K562 (cell line): ENCODE data around the gene GAK. TPM values are rescaled to one million over a fixed set of nuclear protein-coding genes. Genes with fewer than 3 reads are reported as not detected.

Source experiments
- ATAC-seq: fragments of 200-7000 bp; cut with Tn5 transposase; 3 replicates; pipeline ENCODE4 v1.9.1; 2020; ENCODE audit warnings: moderate library complexity
- BruUV-seq: library from RNA; stranded (reverse); fragments of 400-500 nt; replicated peaks from 2 replicates; lab custom pipeline; 2021; lab: Mats Ljungman, UMichigan
- CTCF ChIA-PET: fragments of 300-600 bp; formaldehyde crosslinking; extraction: SDS; loops from one replicate; lab custom pipeline; 2021; ENCODE audit warnings: low intra/inter-chr PET ratio; lab: Yijun Ruan, JAX
- POLR2A ChIA-PET: fragments of 300-600, 350-650 bp; sonication (Branson Sonifier 250); formaldehyde crosslinking; extraction: SDS; loops from one replicate; lab custom pipeline; 2021; ENCODE audit warnings: antibody characterized with exemption, inconsistent platforms; lab: Yijun Ruan, JAX
- DNase-seq, 4 experiments: peaks; one replicate each; pipeline versions ENCODE4 v3.0.0 to v3.0.0-alpha.2; 2011 to 2018; ENCODE audit warnings: low spot score in 3 of 4, mixed read lengths in 3 of 4; ENCODE audit errors: extremely low read depth in 1 of 4
- FAIRE-seq: peaks from 2 replicates; lab custom pipeline; 2011; peaks lifted over from hg19 to GRCh38; lab: Jason Lieb, UNC
- H2AFZ ChIP-seq: 2 replicates; pipeline ENCODE4 v1.6.0; 2011; ENCODE audit warnings: low read depth, low read length, control low read depth, inconsistent platforms
- H3K27ac ChIP-seq: fragments of 200-600 bp; 3 replicates; pipeline ENCODE4 v1.8.0; 2011; ENCODE audit warnings: low read depth, mild to moderate bottlenecking, control low read depth, inconsistent platforms, low read length, moderate library complexity, mixed read lengths; ENCODE audit errors: extremely low read depth
- H3K27me3 ChIP-seq, 2 experiments: fragments of 300-600 bp in 1 of 2; 2 replicates in 1 of 2; 3 replicates in 1 of 2; pipeline versions ENCODE4 v1.6.0 to v1.8.0; 2011; ENCODE audit warnings: inconsistent platforms in 2 of 2, low read length in 2 of 2, mild to moderate bottlenecking in 1 of 2, mixed read lengths in 1 of 2, moderate library complexity in 1 of 2; ENCODE audit not compliant: control insufficient read depth in 2 of 2, insufficient read depth in 2 of 2
- H3K36me3 ChIP-seq: fragments of 300-600 bp; 3 replicates; pipeline ENCODE4 v1.8.0; 2011; ENCODE audit warnings: mild to moderate bottlenecking, low read length, inconsistent platforms; ENCODE audit not compliant: control insufficient read depth, insufficient read depth
- H3K4me1 ChIP-seq, 2 experiments: fragments of 200-600 bp in 1 of 2; replicated peaks in 1 of 2; 2 replicates in 1 of 2; 3 replicates in 1 of 2; pipeline versions ENCODE4 v1.5.1 to v1.8.0; 2011; ENCODE audit warnings: inconsistent platforms in 2 of 2, low read length in 2 of 2, mild to moderate bottlenecking in 1 of 2, mixed read lengths in 1 of 2, moderate library complexity in 1 of 2; ENCODE audit not compliant: control insufficient read depth in 2 of 2, insufficient read depth in 2 of 2
- H3K4me2 ChIP-seq: 2 replicates; pipeline ENCODE4 v1.6.1; 2011; ENCODE audit warnings: low read length, control low read depth, inconsistent platforms, mixed read lengths; ENCODE audit not compliant: insufficient read depth
- H3K4me3 ChIP-seq: fragments of 200-600 bp; sonication (generic), shearing (Covaris generic); 2 replicates; pipeline ENCODE4 v1.5.1; 2016; ENCODE audit warnings: control low read depth, inconsistent platforms
- H3K79me2 ChIP-seq: fragments of 200-600 bp; 3 replicates; pipeline ENCODE4 v1.8.0; 2011; ENCODE audit warnings: low read length, inconsistent platforms; ENCODE audit not compliant: control insufficient read depth, insufficient read depth
- H3K9ac ChIP-seq, 2 experiments: 2 replicates each; pipeline versions ENCODE4 v1.6.0 to v1.6.1; 2011; ENCODE audit warnings: low read depth in 2 of 2, low read length in 2 of 2, control low read depth in 1 of 2, inconsistent platforms in 1 of 2, mild to moderate bottlenecking in 1 of 2, mixed read lengths in 1 of 2; ENCODE audit not compliant: insufficient read depth in 1 of 2
- H3K9me1 ChIP-seq: one replicate; pipeline ENCODE4 v1.6.0; 2011; ENCODE audit warnings: inconsistent platforms, mild to moderate bottlenecking, low read length, moderate library complexity; ENCODE audit not compliant: control insufficient read depth, insufficient read depth
- H3K9me3 ChIP-seq: replicated peaks from 2 replicates; pipeline ENCODE4 v1.5.1; 2011; ENCODE audit warnings: low read depth, low read length, inconsistent platforms; ENCODE audit not compliant: control insufficient read depth, insufficient read depth
- H4K20me1 ChIP-seq: replicated peaks from 2 replicates; pipeline ENCODE4 v1.6.1; 2011; ENCODE audit warnings: low read length, inconsistent platforms, mixed read lengths; ENCODE audit not compliant: control insufficient read depth, insufficient read depth
- ARID2 ChIP-seq: fragments of 450-650 bp; IDR thresholded peaks from 2 replicates; pipeline ENCODE4 v1.6.1; 2017; ENCODE audit warnings: antibody characterized with exemption, mild to moderate bottlenecking
- LCOR ChIP-seq: sonication (generic); formaldehyde crosslinking; IDR thresholded peaks from 2 replicates; pipeline ENCODE4 v1.8.0; 2022; ENCODE audit warnings: mild to moderate bottlenecking, missing genetic modification reagents
- POLR2G ChIP-seq: fragments of 200-400 bp; formaldehyde crosslinking; IDR thresholded peaks from 2 replicates; pipeline ENCODE4 v1.6.1; 2017; ENCODE audit warnings: low read depth, mild to moderate bottlenecking, antibody characterized with exemption, low read length, moderate library complexity
- WGBS: fragments of 100-300 bp; shearing (Covaris generic); methylation state at CpG from one replicate; pipeline ENCODE4 v1.1.6; 2016; ENCODE audit warnings: low coverage, mixed read lengths; ENCODE audit not compliant: insufficient coverage; ENCODE audit errors: missing lambda C conversion rate; 5-methylcytosine and 5-hydroxymethylcytosine counted together
- in situ Hi-C: fragments of 300-500 bp; cut with MboI; formaldehyde crosslinking; loops from 4 replicates; pipeline ENCODE4 v1.15.0; 2018; ENCODE audit warnings: inconsistent platforms, mixed read lengths
- intact Hi-C: fragments of 100-400 bp; cut with micrococcal nuclease; formaldehyde crosslinking; loops from 2 replicates; pipeline ENCODE4 v1.14.2; 2022
- polyA plus RNA-seq, 8 experiments: library from polyadenylated mRNA; depleted of rRNA in 4 of 8; stranded (reverse) in 5 of 8; unstranded in 3 of 8; fragments of >200 nt; fragmentation: Nextera tagmentation in 2 of 8; fragmentation: Illumina TruSeq in 1 of 8; extraction: Ambion mirVana in 2 of 8; extraction: Trizol in 1 of 8; gene quantifications; 2 replicates each; pipeline versions ENCODE4 v1.2.1 to v1.2.3, GENCODE V29; 2011 to 2014; ENCODE audit warnings: inconsistent platforms in 1 of 8, missing spikeins in 1 of 8
- total RNA-seq, 7 experiments: library from RNA; depleted of rRNA in 6 of 7; stranded (reverse); fragments of >200 nt in 6 of 7; fragmentation: Illumina TruSeq in 2 of 7; extraction: Trizol in 2 of 7; gene quantifications; 2 replicates each; pipeline versions ENCODE4 v1.2.1 to v1.2.3, GENCODE V29; 2011 to 2021; ENCODE audit warnings: low replicate concordance in 1 of 7

GAK gene
- total and polyA plus RNA-seq, 9 of the 15 experiments (the other 6 are each of a cell fraction or from before 2014, with no cell fraction given) = 1.3 to 102 (median 16.2) TPM

GRCh38 chr4:878796-879728 is 53.1 kb downstream of the GAK start (continued):
- TF ChIP-seq LCOR (CRISPR knock-in tag) = no peak

GRCh38 chr4:877502-877901 is 54.6 kb downstream of the GAK start:
- ATAC-seq = no peak
- Histone ChIP-seq H3K4me3 (no peak overlapping the region), H3K27ac (no peak overlapping the region), H2AFZ (no peak overlapping the region), H3K27me3 (no peaks in the 10 kb centered on the region), H3K9me1 (no peaks in the 10 kb centered on the region), H3K79me2 (no peaks in the 10 kb centered on the region), H3K9me3 (no peaks in the 10 kb centered on the region), H4K20me1 (no peaks in the 10 kb centered on the region), H3K4me1 (peaks cover 0 to 11% of the 10 kb centered on the region in 2 experiments; a peak in 1 of 5 replicates), H3K36me3 (peaks cover 97% of the 10 kb centered on the region; the same call in 2 of the 3 replicates), H3K9ac (peak overlapping the region in 1 of 2 experiments; percentile 43; a peak in 1 of 4 replicates), H3K4me2 (no peak overlapping the region)
- in situ Hi-C loops (no loop called here), intact Hi-C loops (no loop called here)
- no peak for DNase-seq
- POLR2A ChIA-PET = no interaction called here
- WGBS = 95% methylated on average over 17 of the region's 25 CpGs
- BruUV-seq = no TSS peak
- FAIRE-seq = no peak
- TF ChIP-seq ARID2 = no peak
- peak; percentile 26; the same call in 1 of the 2 replicates for TF ChIP-seq POLR2G
- CTCF ChIA-PET = interaction anchor here (1.2 kb wide), 1 partner anchor 110 kb away, joined by 5 read pairs; the partner anchor contains the start of gene IDUA
